ENCODE data around the gene BLTP3B.

Gene BLTP3B

DNA sequence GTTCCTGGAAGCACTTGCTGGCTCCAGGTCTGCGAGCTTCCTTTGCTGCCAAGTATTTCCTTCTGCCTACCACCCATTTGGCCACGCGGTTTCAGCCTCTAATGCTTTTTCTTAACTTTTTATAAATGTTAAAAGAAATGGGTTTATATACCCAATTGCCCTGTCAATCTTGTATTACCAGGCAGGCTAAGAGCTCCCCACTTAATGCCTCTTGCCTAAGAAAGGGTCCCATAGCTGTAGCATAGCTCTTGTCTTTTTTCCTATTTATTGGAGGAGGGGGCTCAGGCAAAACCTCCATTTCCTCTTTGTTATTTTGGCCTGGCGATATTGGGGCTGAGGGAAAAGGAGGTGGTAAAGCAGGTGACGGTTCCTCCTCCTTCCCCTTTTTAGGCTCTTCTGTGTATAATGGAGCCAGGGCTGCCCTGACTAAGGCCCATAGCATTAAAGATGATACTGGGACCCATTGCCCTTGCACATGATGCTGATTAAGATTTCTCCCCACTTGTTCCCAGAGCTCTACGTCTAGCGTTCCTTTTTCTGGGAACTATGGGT lies 21.6 kb upstream of the BLTP3B start:
- no peak for DNase-seq (ENCODE audit: low spot score)

DNA sequence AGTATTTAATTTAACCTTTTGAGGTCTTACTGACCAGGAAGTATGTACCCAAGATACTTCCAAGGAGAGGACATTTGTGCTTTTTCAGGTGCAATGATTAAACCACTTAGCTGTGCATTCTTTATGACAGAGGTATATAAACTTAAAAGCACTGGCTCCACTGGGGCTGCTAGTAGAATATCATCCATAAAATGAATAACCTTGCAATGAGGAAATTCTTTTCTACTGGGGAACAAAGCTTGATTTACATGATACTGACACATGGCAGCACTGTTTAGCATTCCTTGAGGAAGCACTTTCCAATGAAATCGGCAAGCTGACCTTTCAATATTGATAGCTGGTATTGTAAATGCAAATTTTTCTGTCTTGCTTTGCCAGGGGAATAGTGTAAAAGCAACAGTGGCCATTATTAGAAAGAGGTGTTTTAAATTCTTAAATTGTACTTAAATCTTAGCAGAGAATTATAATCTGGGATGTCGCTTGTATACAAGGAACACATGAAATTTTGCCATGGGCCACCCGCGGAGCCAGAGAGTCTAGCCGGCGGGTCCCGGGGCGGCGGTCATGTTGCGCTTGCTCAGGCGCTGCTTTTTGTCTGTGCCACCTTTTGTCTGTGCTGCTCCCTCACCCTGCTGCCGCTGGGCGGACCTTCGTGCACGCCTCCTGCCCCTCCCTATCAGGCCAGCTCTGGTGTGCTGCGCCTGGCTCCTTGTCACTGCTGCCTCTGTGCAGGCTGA lies 20.9 kb upstream of the BLTP3B start:
- DNase-seq (ENCODE audit: low spot score), result peak; percentile 33

DNA sequence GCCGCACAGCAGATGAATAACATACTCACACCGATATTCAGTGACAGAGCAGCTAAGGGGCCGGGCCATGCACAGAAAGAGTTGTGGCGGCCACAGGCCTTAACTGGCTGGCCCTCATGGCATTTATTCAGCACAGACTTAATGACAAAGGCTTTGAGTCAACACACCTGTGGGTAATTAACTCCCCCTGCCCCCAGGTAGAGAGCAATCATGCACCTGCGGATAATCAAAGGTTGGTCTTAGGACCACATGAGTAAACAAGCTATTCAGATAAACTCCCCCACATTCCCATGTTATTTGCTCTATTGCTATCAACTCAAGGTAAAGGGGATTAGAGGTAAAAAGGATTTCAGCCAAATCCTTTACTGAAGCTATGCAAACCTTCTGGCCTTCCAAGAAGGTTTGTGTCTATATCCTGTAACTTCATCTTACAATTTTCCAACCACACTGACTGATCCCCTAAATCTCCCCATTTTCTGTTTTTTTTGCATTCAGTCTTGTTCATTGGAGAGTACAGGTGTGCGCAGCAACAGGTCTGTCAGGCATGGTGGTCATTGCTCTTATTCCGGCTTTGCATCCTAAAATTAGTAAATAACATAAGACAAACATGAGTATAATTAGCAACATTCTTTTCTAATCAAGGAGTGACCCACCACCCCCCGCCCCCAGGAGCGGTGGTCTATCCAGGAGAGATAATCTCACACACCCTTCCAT lies 16.9 kb upstream of the BLTP3B start:
- no peak for DNase-seq (ENCODE audit: low spot score)

DNA sequence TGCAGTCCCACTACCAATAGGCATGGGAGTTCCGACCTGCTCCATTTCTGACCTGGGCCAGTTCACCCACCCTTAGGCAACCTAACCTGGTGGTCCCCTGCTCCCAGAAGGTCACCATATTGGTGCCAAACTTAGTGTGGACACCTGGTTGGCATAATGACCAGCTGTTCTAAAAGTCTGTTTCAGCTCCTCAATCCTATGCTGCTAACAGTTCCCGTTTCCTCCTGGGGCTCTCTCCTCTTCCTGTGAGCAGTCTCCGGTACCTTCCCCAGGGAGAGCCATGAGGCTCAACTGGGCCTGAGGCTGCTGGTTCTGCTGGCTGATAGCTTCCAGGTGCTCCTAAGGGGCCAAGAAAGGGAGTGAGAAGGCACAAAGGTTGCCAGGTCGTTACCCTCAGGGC lies 15.9 kb upstream of the BLTP3B start:
- DNase-seq (ENCODE audit: low spot score), result no peak

DNA sequence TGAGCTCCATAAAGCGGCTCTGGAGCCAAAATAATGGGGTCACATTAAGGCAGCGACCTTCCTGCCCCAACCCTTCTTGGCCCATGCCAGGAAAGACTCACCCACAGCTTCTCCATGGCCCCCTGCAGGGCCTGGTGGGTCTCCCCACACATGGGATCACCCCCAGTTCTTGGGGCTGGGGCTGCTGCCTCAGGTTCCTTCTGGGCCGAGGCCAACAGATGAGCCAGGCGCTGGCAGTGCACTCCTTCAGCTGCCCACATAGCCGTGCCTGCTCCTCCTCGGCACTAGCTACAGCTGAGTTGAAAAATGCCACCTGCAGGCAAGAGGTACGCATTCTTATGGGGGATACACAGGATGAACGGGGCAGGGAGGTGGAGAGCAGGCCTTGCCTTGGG lies 14.8 kb upstream of the BLTP3B start:
- DNase-seq (ENCODE audit: low spot score), result no peak

DNA sequence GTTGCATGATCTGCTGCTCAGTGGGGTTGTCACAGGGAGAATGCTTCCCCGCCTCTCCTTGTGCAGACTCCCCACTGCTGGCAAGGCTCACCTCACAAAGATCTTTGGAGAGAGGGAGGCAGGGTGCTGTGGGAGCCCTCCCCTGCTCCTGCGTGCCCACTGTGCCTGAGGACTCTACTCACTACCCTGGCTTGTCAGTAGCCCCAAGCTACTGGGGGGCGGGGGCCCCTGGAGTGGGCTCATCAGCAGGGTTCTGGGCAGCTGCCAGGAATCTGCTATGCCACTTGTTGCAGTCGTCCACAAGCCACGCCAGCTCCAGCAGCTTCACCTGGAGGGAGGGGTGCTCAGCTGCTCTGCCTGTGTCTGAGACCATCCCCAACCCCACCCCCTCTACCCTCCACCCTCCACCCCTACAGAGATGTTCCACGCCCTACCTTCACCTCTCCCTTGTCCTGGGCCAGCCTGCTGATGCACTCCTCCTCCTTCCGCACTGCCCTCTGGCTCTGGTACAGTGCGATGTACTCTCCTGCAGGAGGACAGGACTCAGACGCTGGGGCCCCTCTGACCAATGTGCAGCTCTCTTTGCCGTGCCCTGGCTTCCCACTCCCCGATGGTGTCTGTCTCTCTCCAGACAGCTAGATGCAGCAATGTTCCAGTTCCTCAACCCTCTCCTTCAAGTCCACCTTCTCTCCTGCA lies 14.2 kb upstream of the BLTP3B start:
- DNase-seq (ENCODE audit: low spot score), result no peak

DNA sequence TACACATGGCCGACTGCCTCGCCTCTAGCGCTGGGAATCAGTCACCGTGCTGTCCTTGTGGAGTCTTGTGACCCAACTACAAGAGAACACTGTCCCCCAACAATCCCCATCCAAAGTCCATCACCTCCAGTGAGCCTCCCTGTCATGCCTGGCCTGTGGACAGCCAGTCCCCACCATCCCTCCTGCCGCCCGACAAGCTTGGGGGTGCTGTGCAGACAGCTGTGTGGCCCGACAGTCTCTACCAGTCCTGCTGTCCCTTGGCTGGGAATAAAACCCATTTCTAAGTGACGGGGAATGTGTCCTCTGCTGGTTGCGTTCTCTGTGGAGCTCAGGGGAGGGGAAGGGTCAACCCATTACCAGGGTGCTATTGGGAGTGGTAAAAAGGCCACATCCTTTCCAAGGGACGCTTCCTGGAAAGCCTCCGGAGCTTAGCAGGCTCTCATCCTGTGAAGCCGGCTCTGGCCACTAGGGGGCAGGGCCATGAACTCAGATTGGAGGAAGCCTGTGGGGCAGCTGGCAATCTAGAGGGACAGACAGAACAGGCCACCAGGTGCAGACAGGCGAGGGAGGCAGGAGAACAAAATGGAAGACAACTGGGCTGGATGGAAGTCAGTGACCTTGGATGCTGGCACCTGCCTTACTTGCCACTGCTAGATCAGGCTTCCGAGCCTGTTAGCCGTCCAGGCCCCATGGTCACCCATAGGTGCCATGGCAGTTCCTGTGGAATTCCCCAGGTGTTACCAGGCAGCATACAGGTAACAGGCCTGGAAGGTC lies 12.0 kb upstream of the BLTP3B start:
- peak; percentile 77 for DNase-seq (ENCODE audit: low spot score)

DNA sequence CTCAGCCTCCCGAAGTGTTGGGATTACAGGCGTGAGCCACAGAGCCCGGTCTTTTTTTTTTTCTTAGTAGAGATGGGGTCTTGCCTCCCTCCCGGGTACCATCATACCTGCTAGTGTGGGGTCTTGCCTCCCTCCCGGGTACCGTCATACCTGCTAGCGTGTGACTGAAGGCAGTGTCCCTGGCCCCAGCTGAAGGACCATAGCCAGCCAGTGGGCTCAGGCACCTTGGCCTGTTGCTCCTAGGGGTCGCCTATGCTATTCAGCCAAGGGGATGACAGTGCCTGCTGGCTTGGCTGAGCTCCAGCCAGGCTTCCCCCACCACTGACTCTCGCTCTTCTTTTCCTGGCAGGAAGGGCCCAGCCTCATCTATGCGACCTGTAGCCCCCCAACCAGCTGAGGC lies 10.5 kb upstream of the BLTP3B start:
- DNase-seq (ENCODE audit: low spot score), result no peak

DNA sequence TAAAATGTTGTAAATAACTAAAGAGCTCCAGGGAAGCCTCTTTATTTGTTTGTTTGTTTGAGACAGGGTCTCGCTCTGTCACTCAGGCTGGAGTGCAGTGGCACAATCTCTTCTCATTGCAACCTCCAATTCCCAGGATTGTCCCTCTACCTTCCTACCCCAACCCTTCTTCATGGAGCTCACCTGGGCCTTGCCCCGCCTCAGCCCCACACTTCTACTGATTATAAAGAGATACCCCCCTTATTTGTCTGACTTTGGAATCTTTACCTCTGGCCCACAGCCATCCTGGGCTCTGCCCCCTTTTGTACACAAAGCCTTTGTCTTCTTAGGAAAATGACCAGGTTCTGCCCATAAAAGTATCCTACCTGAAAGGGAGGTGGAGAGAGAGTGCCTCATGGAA lies 9.1 kb upstream of the BLTP3B start:
- no peak for DNase-seq (ENCODE audit: low spot score)

DNA sequence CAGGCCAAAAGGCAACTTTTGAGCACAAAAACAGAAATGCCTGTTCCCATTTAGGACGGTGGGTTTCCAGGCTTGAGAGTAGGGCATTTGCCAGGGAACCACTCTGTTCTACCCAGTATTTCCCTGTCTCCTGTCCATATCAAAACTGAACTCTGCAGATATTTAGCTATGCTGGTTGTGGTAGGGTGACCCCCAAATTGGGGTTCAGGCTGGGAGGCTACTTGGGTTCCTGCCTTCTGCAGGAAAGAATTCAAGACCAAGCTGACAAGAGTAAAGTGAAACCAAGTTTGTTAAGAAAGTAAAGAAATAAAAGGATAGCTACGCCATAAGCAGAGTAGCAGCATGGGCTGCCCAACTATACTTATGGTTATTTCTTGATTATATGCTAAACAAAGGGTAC lies 3.6 kb upstream of the BLTP3B start:
- DNase-seq (ENCODE audit: low spot score), result no peak

DNA sequence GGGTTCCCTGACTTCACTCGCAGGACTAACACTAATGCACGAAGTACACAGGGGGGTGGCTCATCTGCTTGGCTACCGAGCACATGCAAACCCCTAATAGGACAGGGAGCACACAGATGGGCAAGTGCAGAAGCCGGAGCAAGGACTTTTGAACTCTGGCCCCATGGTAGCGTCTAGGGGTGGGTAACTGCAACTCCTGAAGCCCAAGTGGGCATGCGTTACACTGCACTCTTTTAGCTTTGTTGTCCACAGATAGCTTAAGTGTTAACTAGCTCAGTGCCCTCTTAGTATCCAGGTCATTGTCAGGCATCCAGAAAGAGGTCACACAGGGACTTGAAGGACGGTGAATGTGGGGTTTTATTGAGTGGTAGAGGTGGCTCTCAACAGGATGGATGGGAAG lies 3.0 kb upstream of the BLTP3B start:
- no peak for DNase-seq (ENCODE audit: low spot score)

DNA sequence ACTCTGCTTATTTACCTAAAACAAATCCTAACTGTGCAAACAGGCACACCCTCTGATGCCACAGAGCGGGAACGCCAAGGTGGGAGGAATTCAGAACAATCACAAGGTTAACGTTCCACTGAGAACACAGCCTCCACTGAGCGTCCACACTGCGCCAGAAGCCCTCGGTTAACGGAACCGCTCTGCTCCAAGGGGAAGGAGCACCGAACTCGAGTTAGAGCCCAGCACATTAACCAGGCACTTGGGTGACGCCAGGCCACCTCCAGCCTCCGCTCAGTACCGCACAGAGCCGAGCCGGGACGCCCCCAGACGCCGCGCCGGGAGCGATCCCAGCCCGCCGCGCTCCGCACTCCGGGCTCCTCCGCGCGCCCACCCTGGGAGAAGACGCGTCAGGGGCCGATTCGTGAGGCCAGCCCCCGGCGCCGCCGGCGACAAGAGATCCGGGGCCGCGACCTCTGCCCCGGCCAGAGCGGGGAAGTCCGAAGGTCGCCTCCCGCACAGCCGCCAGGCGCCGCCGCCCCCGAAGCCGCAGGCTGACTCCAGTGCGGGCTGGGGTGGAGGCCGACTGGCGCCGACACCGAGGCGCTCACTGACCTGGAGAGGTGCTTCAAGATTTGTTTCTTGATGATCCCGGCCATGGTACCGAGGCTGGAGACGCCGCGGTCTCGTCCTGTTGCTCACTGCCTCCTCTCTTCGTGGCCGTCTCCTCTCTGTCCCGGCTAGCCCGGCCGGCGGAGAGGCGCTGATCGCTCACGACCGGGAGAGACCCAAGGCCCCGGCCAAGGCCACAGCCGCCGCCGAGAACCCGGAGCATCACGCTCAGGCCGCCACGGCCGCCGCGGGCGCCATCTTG lies 450 bp downstream of the BLTP3B start:
- peak; percentile 43 for DNase-seq (ENCODE audit: low spot score)

DNA sequence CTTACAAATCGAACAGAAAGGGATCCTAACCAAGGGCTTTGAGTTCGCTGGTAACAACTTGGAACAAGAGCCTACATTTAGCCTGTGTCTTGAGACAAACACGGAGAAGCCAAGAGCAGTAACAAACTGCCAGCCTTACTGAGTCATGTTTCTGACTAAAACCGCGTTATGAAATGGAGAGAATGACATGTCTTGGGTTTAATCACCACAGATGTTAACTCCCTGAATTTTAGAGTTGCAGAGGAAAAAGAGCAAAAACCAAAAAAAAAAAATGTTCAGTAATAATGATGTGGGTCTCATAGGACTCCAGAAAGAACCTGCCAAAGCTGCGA lies 1.0 kb downstream of the BLTP3B start:
- DNase-seq (ENCODE audit: low spot score), result no peak

DNA sequence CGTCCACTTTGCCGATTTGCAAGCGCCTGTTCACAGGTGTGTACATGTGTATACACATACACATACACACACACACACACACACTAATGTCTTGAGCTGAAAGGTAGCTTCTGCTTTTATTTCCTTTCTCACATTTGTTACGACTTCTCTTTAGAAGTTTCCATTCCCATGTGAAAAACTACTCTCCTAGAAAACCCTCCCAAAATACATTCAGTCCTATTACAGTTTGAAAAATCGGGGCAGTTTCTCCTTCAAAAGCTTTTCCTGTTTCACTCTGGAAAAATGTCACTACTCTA lies 3.9 kb downstream of the BLTP3B start:
- DNase-seq (ENCODE audit: low spot score), result no peak

DNA sequence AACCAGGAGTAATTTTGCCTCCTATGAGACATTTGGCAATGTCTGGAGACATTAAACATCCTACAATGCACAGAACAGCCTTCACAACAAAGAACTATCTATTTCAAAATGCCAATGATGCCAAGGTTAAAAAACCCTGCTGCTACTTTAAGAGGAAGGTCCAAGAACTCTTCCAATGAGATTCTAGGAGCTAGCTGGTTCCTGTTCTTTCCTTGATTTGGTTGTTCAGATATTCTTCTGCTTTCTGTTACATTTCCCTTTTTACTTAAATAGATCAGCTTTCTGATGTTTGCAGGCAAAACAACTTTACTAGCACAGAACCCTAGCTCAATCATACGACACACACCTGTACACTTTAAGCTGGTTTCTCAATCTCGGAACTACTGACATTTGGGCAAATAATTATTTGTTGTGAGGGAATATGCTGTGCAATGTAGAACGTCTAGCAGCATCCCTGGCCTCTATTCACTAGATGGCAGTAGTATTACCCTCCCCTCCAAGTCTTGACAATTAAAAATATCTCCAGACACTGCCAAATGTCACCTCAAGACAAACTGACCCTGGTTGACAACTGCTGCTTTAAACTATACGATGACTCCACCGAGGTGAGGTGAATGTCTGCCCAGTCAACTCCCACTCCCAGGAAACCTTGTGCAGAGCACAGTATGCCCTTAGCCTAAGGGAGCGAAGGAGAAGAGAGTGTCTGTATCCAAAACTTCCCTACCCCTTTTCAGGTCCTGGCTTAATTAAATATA lies 4.4 kb downstream of the BLTP3B start:
- DNase-seq (ENCODE audit: low spot score), result no peak

DNA sequence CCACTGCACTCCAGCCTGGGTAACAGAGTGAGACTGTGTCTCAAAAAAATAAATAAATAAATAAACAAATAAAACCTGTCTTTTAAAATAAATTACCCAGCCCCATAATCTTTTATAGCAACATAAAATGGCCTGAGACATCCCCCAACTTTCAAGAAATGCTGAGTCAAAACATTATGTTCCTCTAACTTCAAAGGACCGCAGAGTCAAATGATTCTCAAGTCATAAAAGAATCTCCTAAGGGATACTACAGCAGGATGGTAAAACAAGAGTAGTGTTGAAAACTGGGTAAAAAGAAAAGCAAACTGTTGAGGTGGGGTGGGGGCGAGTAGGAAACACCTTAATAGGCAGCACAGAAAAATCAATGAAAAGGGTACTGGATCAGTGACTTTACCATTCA lies 9.5 kb downstream of the BLTP3B start:
- DNase-seq (ENCODE audit: low spot score), result no peak

DNA sequence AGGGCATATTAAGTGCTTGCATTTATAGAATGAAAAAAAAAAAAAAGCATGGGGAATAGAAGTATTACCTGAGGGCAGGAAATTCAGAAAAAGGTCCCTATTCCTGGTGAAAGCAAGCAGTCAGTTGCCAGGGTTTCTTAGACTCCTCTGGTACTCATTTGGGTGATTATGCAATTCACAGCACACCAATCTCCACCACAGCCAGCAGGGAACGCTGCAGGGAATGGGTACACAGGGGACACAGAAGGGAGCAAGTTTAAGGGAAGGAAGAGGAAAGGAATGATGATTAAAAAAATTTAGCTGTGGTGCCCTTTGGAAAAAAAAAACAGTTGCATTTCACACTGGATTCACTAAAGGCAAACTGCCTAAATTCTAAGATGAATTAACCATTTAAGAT lies 14.2 kb downstream of the BLTP3B start:
- DNase-seq (ENCODE audit: low spot score), result peak; percentile 29

DNA sequence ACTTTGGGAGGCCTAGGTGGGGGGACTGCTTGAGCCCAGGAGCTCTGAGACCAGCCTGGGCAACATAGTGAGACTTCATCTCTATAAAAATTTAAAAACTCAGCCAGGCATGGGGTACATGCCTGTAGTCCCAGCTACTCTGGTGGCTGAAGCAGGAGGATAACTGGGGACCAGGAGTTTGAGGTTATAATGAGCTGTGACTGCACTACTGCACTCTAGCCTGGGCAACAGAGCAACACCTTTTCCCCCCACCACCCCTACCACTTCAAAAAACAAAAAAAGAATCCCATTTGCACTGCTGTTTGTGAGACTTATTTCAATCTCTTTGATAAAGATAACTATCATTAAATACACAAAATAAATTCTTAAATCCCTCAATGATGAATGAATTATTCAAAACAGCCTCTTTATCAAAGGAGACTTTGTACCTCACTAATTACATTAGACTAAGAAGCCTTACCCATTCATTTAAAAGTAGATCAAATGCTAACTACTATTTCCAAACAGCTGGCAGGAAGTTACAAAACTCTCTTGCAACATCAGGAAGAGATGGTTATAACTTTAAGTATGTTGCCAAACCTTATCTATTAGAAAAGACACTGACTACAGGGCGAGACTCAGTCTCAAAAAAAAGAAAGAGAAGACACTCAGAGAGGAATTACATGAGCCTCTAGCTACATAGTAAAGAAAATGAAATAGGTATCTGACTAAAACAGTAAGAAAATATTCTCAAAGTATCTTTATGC lies 14.7 kb downstream of the BLTP3B start:
- no peak for DNase-seq (ENCODE audit: low spot score)

DNA sequence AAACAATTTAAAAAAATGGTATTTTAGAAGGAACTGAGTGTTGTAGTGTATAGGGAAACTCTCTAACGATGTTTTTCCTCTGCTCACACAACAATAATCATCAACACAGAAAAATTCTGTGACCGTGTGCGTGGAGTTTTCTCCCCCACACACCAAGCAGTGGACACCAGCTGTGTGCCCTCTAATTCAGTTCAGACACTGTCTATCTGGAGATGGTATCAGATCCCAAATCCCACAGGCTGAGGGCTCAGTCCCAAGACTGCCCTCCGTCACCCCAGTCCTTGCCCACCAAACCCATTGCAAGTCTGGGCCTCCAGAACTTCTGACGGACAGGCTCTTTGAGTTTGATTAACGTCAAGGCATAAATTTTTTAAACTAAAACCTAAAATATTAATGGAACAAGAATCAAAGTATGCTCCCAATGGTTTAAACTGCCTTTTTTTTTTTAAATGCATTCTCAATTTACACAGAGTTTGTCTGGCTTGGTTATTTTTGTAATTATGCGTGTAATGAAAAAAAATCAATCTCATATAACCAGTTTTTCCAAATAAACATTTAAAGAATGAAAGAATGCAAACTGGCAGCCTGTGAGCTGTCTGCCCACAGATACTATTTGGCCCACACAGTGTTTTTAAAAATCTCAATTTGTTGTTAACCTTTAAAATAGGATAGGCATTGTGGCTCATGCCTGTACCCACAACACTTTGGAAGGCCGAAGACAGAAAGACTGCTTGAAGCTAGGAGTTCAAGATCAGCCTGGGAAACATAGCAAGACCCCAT lies 19.2 kb downstream of the BLTP3B start:
- no peak for DNase-seq (ENCODE audit: low spot score)

All from HuH-7.5 (cell line).